ENCODE results near the gene B3GNT4.

GRCh38 chr12:122174155-122174845 lies 29.2 kb upstream of the B3GNT4 start, which contains the start of gene IL31:
- TF ChIP-seq, protein P1, sequence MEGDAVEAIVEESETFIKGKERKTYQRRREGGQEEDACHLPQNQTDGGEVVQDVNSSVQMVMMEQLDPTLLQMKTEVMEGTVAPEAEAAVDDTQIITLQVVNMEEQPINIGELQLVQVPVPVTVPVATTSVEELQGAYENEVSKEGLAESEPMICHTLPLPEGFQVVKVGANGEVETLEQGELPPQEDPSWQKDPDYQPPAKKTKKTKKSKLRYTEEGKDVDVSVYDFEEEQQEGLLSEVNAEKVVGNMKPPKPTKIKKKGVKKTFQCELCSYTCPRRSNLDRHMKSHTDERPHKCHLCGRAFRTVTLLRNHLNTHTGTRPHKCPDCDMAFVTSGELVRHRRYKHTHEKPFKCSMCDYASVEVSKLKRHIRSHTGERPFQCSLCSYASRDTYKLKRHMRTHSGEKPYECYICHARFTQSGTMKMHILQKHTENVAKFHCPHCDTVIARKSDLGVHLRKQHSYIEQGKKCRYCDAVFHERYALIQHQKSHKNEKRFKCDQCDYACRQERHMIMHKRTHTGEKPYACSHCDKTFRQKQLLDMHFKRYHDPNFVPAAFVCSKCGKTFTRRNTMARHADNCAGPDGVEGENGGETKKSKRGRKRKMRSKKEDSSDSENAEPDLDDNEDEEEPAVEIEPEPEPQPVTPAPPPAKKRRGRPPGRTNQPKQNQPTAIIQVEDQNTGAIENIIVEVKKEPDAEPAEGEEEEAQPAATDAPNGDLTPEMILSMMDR (IDR thresholded peaks at IDR 0.05), result no peak
- no peak for TF ChIP-seq POLR2A (IDR thresholded peaks at IDR 0.05)
- TF ChIP-seq POLR2AphosphoS5 (IDR thresholded peaks at IDR 0.05), result no peak

Measured in breast epithelium (tissue), 3 donors.